LNCAP (cell line): ENCODE results near the gene NDUFV3.

Experiments used
- CTCF ChIP-seq: fragments of 450-650 bp; IDR thresholded peaks from 2 replicates; pipeline ENCODE4 v1.5.1; 2017; ENCODE audit warnings: mild to moderate bottlenecking

The NDUFV3 gene

GRCh38 chr21:42939582-42940413 lies 46.7 kb downstream of the NDUFV3 start:
- no peak for TF ChIP-seq CTCF

- no peak for TF ChIP-seq CTCF
Observed at GRCh38 chr21:42941696-42942085, 48.6 kb downstream of the NDUFV3 start.

- no peak for TF ChIP-seq CTCF
Observed at GRCh38 chr21:42942244-42942643, 49.1 kb downstream of the NDUFV3 start.

- no peak for TF ChIP-seq CTCF
Observed at GRCh38 chr21:42956824-42957630, 63.9 kb downstream of the NDUFV3 start.

- TF ChIP-seq CTCF, result no peak
Observed at GRCh38 chr21:42959728-42960127, 66.6 kb downstream of the NDUFV3 start.

GRCh38 chr21:42962380-42963007 lies 69.4 kb downstream of the NDUFV3 start:
- TF ChIP-seq CTCF, result no peak
